HG03066 (cell line): Measurements from ENCODE around the gene NADK.
"Not testable (repeated sequence)": the region's sequence is repeated elsewhere in the genome, so short reads cannot be mapped to it uniquely, and the experiment has no call there.

ENCODE experiments used
- ATAC-seq: cut with Tn5 transposase; IDR thresholded peaks from one replicate; pipeline ENCODE4 v1.9.1; 2021; ENCODE audit warnings: low read depth; ENCODE audit not compliant: unreplicated experiment

NADK gene

GRCh38 chr1:1749941-1750340, 28.3 kb downstream of the NADK start:
- ATAC-seq = not testable (repeated sequence)

GRCh38 chr1:1748686-1749321, 29.5 kb downstream of the NADK start:
- ATAC-seq = no peak

- peak; percentile 78 for ATAC-seq
Measured at GRCh38 chr1:1746566-1746909, 31.7 kb downstream of the NADK start.

- ATAC-seq = peak; percentile 55
Measured at GRCh38 chr1:1745651-1746565, 32.4 kb downstream of the NADK start.

GRCh38 chr1:1742529-1742928, 35.7 kb downstream of the NADK start:
- ATAC-seq = not testable (repeated sequence)

GRCh38 chr1:1741013-1741412, 37.3 kb downstream of the NADK start:
- not testable (repeated sequence) for ATAC-seq

GRCh38 chr1:1738799-1739337, 39.4 kb downstream of the NADK start:
- ATAC-seq = not testable (repeated sequence)

- not testable (repeated sequence) for ATAC-seq
Measured at GRCh38 chr1:1737675-1738590, 40.3 kb downstream of the NADK start.

- no peak for ATAC-seq
Measured at GRCh38 chr1:1732381-1732780, 45.9 kb downstream of the NADK start.

- ATAC-seq = no peak
Measured at GRCh38 chr1:1730870-1731269, 47.4 kb downstream of the NADK start.

GRCh38 chr1:1730230-1730629, 48.0 kb downstream of the NADK start:
- not testable (repeated sequence) for ATAC-seq

GRCh38 chr1:1729116-1729816, 49.0 kb downstream of the NADK start:
- ATAC-seq = not testable (repeated sequence)

- not testable (repeated sequence) for ATAC-seq
Measured at GRCh38 chr1:1728308-1729005, 49.8 kb downstream of the NADK start.

- ATAC-seq = not testable (repeated sequence)
Measured at GRCh38 chr1:1727131-1727651, 51.1 kb downstream of the NADK start.

- ATAC-seq = not testable (repeated sequence)
Measured at GRCh38 chr1:1726088-1726487, 52.2 kb downstream of the NADK start.

GRCh38 chr1:1724035-1724864, 54.0 kb downstream of the NADK start, which contains the start of gene CDK11A:
CDK11A (minus strand) TSS chr1:1724357; CDS start chr1:1722818, 1,539 bp downstream.
- peak; percentile 91 for ATAC-seq

GRCh38 chr1:1721201-1721600, 57.1 kb downstream of the NADK start:
- ATAC-seq = no peak
